ENCODE measurements around the gene PRKCZ. TPM values are rescaled to one million over a fixed set of nuclear protein-coding genes. Genes with fewer than 3 reads are reported as not detected.

Gene PRKCZ
- total and polyA plus RNA-seq, 9 donors, result 3.4 to 16.1 (median 5.8) TPM

DNA sequence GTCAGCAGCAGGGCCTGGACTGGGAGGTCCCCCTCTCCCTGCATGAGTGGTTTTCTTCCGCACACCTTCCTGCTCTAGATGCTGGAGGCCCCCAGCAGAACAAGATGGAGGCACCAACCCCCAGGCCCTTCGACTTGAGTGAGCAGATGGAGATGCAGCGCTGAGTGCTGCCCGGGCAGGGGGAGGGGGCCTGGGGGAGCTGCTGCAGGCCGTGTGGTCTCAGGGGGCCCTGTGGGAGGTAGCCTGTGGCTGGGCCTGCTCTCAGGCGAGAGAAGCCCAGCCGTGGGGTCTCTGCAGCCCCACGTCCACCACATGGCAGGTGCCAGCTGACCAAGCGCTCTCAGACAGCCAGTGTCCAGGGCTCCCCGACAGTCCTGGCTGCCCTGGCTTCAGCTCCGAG is 145.6 kb downstream of the PRKCZ start:
- H3K27me3 ChIP-seq, result no peaks in the 10 kb centered on the region
- H3K27ac ChIP-seq, result peak overlapping the region; percentile 93 to 97
- peak in 1 of 5 donors; percentile 50 for DNase-seq
- no peak for TF ChIP-seq EP300 (IDR thresholded peaks at IDR 0.05)
- TF ChIP-seq CTCF (IDR thresholded peaks at IDR 0.05), result no peak
- TF ChIP-seq POLR2A (IDR thresholded peaks at IDR 0.05), result no peak
- no peaks in the 10 kb centered on the region for H3K9me3 ChIP-seq
- H3K4me3 ChIP-seq, result no peak overlapping the region
- WGBS, 3 donors, result 58 to 69% (median 59%) methylated on average over 10 to 11 of the region's 11 CpGs
- H3K4me1 ChIP-seq (ENCODE audit: insufficient read depth), result peaks cover 20% of the 10 kb centered on the region
- intact Hi-C loops (cut with DNase I), result loop anchor here (2.0 to 10.0 kb wide), 6 partner anchors 37 to 187 kb away; no protein-coding TSS in a partner anchor
- H3K36me3 ChIP-seq, result no peaks in the 10 kb centered on the region

DNA sequence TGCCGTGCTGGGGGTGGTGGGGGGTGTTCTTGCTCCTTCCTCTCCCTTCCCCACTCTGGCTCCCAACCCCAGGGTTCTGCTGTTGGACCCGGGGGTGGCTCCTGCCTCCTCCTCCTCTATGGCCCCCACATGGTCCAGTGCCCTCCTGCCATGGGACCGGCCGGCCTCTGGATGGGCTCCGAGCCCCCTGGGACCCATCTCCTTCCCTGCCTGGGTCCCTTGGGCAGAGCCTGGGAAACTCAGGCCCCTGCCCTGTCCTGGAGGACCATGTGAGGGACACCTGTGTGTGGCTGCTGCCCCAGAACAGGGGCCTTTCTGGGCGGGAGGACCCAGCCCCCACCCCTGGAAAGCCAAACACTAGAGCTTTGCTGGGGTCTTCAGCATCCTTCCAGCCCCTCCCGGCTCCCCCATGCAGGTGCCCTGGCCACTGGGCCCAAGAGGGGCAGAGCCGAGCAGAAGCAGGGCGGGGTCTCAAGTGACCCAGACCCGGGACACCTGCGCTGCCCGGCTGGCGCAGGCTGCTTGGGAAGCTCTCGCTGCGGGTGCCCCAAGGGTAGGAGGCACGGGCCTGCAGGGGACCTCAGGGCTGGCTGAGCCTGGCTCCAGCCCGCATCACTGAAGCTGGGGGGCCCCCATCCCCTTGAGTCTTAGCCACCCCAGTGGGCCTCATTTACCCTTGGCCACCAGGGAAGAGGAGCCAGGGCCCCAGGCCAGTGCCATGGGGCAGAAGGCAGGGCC is 146.9 kb downstream of the PRKCZ start:
- peak in 2 of 5 donors; percentile 45 to 50 for DNase-seq
- H3K27ac ChIP-seq, result no peak overlapping the region
- no peaks in the 10 kb centered on the region for H3K27me3 ChIP-seq
- peaks cover 13% of the 10 kb centered on the region for H3K4me1 ChIP-seq (ENCODE audit: insufficient read depth)
- H3K36me3 ChIP-seq, result no peaks in the 10 kb centered on the region
- TF ChIP-seq CTCF (IDR thresholded peaks at IDR 0.05) (no peak), POLR2A (IDR thresholded peaks at IDR 0.05) (no peak), EP300 (IDR thresholded peaks at IDR 0.05) (no peak)
- intact Hi-C loops (cut with DNase I), result loop anchor here (2.0 to 10.0 kb wide), 6 partner anchors 35 to 186 kb away; no protein-coding TSS in a partner anchor
- no peaks in the 10 kb centered on the region for H3K9me3 ChIP-seq
- no peak overlapping the region for H3K4me3 ChIP-seq
- WGBS, 3 donors, result 84 to 88% (median 85%) methylated on average over 15 to 17 of the region's 17 CpGs

DNA sequence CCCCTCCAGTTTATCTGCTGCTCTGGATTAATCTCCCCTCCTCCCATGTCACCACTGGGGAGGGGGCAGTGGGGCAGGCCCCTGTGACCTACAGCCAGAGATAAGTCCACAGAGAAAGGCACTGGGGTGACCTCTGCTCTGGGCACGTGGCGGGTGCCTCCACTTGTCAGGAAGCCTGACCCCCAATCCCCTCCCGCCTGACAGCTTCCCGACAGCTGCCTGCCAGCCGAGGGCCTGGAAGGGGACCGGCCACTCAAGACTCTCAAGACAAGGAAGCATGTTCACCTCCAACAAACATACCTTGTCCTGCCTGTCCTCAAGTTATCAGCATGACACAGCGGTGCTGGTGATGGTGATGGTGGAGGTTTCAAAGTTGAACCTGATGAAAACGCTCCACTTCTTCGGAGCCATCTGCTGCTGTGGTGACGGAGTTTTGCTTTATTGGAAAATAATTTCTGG is 147.5 kb downstream of the PRKCZ start:
- Histone ChIP-seq H3K27ac (no peak overlapping the region), H3K4me3 (no peak overlapping the region), H3K9me3 (no peaks in the 10 kb centered on the region), H3K36me3 (no peaks in the 10 kb centered on the region), H3K27me3 (no peaks in the 10 kb centered on the region), H3K4me1 (ENCODE audit: insufficient read depth) (peaks cover 13% of the 10 kb centered on the region)
- 83 to 92% (median 84%) methylated on average over 8 to 10 of the region's 10 CpGs for WGBS, 3 donors
- no peak for DNase-seq
- TF ChIP-seq CTCF (IDR thresholded peaks at IDR 0.05) (no peak), EP300 (IDR thresholded peaks at IDR 0.05) (no peak), POLR2A (IDR thresholded peaks at IDR 0.05) (no peak)
- intact Hi-C loops (cut with DNase I), result loop anchor here (2.0 to 10.0 kb wide), 6 partner anchors 35 to 185 kb away; no protein-coding TSS in a partner anchor

DNA sequence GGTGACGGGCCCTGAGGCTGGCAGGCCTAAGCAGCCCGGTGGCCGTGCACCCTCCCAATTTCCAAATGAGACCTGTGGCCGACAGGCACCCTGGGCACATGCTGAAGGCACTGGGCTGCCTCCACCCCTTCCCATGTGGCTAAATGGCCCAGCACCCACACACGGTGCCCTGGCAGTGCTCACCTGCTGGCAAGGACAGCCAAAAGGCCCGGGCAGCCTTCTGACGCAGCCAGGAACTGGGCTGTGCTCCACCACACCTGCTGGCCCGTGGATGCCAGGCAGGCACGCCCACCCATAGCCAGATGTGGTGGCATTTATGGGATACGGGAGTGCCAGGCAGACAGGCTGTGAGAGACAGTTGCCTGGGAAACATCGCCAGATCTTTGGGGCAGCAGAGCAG is 148.4 kb downstream of the PRKCZ start:
- no peaks in the 10 kb centered on the region for H3K27me3 ChIP-seq
- no peak overlapping the region for H3K4me3 ChIP-seq
- H3K4me1 ChIP-seq (ENCODE audit: insufficient read depth), result peaks cover 9% of the 10 kb centered on the region
- 69 to 76% (median 72%) methylated on average over 11 of the region's 11 CpGs for WGBS, 3 donors
- TF ChIP-seq POLR2A (IDR thresholded peaks at IDR 0.05) (no peak), CTCF (IDR thresholded peaks at IDR 0.05) (no peak), EP300 (IDR thresholded peaks at IDR 0.05) (no peak)
- no peaks in the 10 kb centered on the region for H3K36me3 ChIP-seq
- no peaks in the 10 kb centered on the region for H3K9me3 ChIP-seq
- intact Hi-C loops (cut with DNase I), result loop anchor here in 3 of 4 donors (2.0 to 10.0 kb wide), 6 partner anchors 34 to 184 kb away; no protein-coding TSS in a partner anchor
- H3K27ac ChIP-seq, result peak overlapping the region; percentile 63 to 65
- DNase-seq, result peak in 2 of 5 donors; percentile 60 to 64
